Measurements from ENCODE around the gene NMT1. TPM values are rescaled to one million over a fixed set of nuclear protein-coding genes. Genes with fewer than 3 reads are reported as not detected.

The NMT1 gene
- total and polyA plus RNA-seq, 4 donors, result 27.0 to 83.7 (median 42.6) TPM

DNA sequence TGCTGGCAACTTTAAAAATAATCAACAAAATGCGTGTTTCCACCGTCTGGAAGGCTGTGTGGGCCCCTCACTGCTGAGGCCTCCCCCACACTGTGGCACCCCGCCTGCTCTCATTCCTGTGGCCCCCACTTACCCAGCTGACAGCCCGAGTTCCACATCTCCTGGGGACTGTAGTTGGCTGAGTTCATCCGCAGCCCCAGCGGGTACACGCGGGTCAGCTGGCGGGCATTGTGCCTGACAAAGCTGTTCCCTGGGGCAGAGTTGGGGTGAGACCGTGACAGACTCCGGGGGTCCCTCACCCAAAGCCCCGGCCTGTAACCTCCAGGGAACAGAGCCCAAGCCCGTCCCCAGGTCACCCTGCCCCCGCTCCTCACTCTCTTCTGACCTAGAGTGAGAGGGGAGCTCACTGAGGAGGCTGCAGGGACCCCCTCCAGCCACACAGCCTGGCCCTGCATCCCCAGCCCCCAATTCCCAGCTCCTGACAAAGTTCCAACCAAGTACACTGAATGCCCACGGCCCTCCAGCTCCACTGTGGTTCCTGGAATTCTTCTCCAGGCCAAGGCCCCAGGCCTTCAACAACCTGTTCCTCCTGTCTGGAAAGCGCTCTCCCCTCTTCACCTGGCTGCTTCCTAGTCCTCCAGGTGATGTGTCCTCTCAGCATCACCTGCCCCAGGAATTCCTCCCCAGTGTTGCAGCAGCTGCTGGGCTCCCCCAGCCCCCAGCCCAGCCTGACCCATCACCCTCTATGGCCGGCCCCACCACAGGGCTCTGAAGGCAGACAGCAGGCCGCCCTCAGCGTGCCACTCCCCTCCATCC, 53.2 kb downstream of the NMT1 start:
- no peak for DNase-seq (ENCODE audit: low spot score)
- H3K4me3 ChIP-seq (ENCODE audit: low read depth in 1 of 3, low read length in 3 of 3), result no peak overlapping the region
- H3K27ac ChIP-seq (ENCODE audit: low read depth in 1 of 2, low read length in 2 of 2), result no peak overlapping the region
- peaks cover 0 to 3% (median 0%) of the 10 kb centered on the region in 4 donors for H3K4me1 ChIP-seq (ENCODE audit: control insufficient read depth in 4 of 4, insufficient read depth in 4 of 4, low read length in 3 of 4)
- WGBS, result 95% methylated on average over 19 of the region's 19 CpGs
- H3K36me3 ChIP-seq (ENCODE audit: control insufficient read depth in 4 of 4, insufficient read depth in 3 of 4, low read depth in 1 of 4, low read length in 3 of 4), result no peaks in the 10 kb centered on the region
- H3K27me3 ChIP-seq (ENCODE audit: control insufficient read depth in 4 of 4, insufficient read depth in 4 of 4, low read length in 3 of 4), result no peaks in the 10 kb centered on the region
- H3K9me3 ChIP-seq (ENCODE audit: control insufficient read depth in 4 of 4, low read length in 3 of 4), result no peaks in the 10 kb centered on the region
- no peak overlapping the region for H3K9ac ChIP-seq (ENCODE audit: low read depth in 1 of 2, low read length in 2 of 2)
- TF ChIP-seq RXRA (IDR thresholded peaks at IDR 0.05), result no peak
- TF ChIP-seq, protein P1, sequence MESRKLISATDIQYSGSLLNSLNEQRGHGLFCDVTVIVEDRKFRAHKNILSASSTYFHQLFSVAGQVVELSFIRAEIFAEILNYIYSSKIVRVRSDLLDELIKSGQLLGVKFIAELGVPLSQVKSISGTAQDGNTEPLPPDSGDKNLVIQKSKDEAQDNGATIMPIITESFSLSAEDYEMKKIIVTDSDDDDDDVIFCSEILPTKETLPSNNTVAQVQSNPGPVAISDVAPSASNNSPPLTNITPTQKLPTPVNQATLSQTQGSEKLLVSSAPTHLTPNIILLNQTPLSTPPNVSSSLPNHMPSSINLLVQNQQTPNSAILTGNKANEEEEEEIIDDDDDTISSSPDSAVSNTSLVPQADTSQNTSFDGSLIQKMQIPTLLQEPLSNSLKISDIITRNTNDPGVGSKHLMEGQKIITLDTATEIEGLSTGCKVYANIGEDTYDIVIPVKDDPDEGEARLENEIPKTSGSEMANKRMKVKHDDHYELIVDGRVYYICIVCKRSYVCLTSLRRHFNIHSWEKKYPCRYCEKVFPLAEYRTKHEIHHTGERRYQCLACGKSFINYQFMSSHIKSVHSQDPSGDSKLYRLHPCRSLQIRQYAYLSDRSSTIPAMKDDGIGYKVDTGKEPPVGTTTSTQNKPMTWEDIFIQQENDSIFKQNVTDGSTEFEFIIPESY (IDR thresholded peaks at IDR 0.05), result no peak
- TF ChIP-seq SP1 (IDR thresholded peaks at IDR 0.05), result no peak
- TF ChIP-seq TAF1 (conservative IDR thresholded peaks at IDR 0.05), result no peak
- TF ChIP-seq, protein P2, sequence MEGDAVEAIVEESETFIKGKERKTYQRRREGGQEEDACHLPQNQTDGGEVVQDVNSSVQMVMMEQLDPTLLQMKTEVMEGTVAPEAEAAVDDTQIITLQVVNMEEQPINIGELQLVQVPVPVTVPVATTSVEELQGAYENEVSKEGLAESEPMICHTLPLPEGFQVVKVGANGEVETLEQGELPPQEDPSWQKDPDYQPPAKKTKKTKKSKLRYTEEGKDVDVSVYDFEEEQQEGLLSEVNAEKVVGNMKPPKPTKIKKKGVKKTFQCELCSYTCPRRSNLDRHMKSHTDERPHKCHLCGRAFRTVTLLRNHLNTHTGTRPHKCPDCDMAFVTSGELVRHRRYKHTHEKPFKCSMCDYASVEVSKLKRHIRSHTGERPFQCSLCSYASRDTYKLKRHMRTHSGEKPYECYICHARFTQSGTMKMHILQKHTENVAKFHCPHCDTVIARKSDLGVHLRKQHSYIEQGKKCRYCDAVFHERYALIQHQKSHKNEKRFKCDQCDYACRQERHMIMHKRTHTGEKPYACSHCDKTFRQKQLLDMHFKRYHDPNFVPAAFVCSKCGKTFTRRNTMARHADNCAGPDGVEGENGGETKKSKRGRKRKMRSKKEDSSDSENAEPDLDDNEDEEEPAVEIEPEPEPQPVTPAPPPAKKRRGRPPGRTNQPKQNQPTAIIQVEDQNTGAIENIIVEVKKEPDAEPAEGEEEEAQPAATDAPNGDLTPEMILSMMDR (IDR thresholded peaks at IDR 0.05; ENCODE audit: low read depth, low read length, missing input control), result no peak
- TF ChIP-seq FOXA1 (IDR thresholded peaks at IDR 0.05), result no peak
- no peak for TF ChIP-seq NR2F2 (IDR thresholded peaks at IDR 0.05)
- no peak for TF ChIP-seq JUND (IDR thresholded peaks at IDR 0.05)
- TF ChIP-seq RAD21 (IDR thresholded peaks at IDR 0.05), result no peak
- no peak for TF ChIP-seq HNF4A (conservative IDR thresholded peaks at IDR 0.05)
- no peak for TF ChIP-seq FOXA2 (IDR thresholded peaks at IDR 0.05)

DNA sequence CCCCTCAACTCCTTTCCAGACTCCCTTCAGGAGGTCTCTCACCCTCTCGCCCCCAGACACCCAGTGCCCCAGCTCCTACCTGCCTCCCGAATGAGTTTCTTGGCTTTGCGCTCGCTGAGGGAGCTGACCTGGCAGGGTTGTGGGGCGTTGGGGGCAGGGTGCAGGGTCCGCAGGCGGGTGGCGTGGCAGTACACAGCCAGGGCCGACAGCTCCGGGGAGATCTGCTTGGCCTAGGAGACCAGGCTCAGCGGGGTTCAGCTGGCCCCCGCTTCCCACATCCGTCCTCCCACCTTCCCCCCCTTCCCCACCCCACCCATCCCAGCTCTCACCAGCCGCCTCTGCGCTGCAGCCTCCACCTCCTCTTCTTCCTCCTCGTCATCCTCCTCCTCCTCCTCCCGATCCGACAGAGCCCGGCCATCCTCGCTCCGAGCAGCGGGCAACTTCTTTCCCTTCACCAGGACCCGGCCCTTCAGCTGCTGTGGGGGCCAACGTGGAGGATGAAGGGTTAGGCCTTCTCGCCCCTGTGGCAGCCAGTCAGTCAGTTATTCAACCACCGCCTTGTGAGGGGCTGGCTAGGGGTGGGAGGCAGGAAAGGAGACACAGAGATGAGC, 54.0 kb downstream of the NMT1 start:
- TF ChIP-seq, protein P1 (IDR thresholded peaks at IDR 0.05), result no peak
- no peak for TF ChIP-seq JUND (IDR thresholded peaks at IDR 0.05)
- TF ChIP-seq, protein P3, sequence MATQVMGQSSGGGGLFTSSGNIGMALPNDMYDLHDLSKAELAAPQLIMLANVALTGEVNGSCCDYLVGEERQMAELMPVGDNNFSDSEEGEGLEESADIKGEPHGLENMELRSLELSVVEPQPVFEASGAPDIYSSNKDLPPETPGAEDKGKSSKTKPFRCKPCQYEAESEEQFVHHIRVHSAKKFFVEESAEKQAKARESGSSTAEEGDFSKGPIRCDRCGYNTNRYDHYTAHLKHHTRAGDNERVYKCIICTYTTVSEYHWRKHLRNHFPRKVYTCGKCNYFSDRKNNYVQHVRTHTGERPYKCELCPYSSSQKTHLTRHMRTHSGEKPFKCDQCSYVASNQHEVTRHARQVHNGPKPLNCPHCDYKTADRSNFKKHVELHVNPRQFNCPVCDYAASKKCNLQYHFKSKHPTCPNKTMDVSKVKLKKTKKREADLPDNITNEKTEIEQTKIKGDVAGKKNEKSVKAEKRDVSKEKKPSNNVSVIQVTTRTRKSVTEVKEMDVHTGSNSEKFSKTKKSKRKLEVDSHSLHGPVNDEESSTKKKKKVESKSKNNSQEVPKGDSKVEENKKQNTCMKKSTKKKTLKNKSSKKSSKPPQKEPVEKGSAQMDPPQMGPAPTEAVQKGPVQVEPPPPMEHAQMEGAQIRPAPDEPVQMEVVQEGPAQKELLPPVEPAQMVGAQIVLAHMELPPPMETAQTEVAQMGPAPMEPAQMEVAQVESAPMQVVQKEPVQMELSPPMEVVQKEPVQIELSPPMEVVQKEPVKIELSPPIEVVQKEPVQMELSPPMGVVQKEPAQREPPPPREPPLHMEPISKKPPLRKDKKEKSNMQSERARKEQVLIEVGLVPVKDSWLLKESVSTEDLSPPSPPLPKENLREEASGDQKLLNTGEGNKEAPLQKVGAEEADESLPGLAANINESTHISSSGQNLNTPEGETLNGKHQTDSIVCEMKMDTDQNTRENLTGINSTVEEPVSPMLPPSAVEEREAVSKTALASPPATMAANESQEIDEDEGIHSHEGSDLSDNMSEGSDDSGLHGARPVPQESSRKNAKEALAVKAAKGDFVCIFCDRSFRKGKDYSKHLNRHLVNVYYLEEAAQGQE (IDR thresholded peaks at IDR 0.05), result no peak
- TF ChIP-seq HNF4G (IDR thresholded peaks at IDR 0.05), result no peak
- TF ChIP-seq GABPA (IDR thresholded peaks at IDR 0.05 in 1 of 2, conservative IDR thresholded peaks at IDR 0.05 in 1 of 2), result no peak
- WGBS, result 96% methylated on average over 26 of the region's 26 CpGs

More for the DNA sequence above, 54.0 kb downstream of the NMT1 start:
- H3K36me3 ChIP-seq (ENCODE audit: control insufficient read depth in 4 of 4, insufficient read depth in 3 of 4, low read depth in 1 of 4, low read length in 3 of 4), result no peaks in the 10 kb centered on the region
- H3K9ac ChIP-seq (ENCODE audit: low read depth in 1 of 2, low read length in 2 of 2), result no peak overlapping the region
- no peak overlapping the region for H3K4me3 ChIP-seq (ENCODE audit: low read depth in 1 of 3, low read length in 3 of 3)
- H3K27ac ChIP-seq (ENCODE audit: low read depth in 1 of 2, low read length in 2 of 2), result no peak overlapping the region
- H3K27me3 ChIP-seq (ENCODE audit: control insufficient read depth in 4 of 4, insufficient read depth in 4 of 4, low read length in 3 of 4), result no peaks in the 10 kb centered on the region
- peaks cover 0 to 3% (median 0%) of the 10 kb centered on the region in 4 donors for H3K4me1 ChIP-seq (ENCODE audit: control insufficient read depth in 4 of 4, insufficient read depth in 4 of 4, low read length in 3 of 4)
- DNase-seq (ENCODE audit: low spot score), result no peak
- H3K9me3 ChIP-seq (ENCODE audit: control insufficient read depth in 4 of 4, low read length in 3 of 4), result no peaks in the 10 kb centered on the region
